NT2/D1 (cell line): Measurements from ENCODE around the gene SYNDIG1.

Experiments used
- DNase-seq: peaks from one replicate; pipeline ENCODE4 v3.0.0-alpha.2; 2011; ENCODE audit warnings: low read depth, low spot score
- H3K27me3 ChIP-seq: 2 replicates; pipeline ENCODE4 v1.6.0; 2011; ENCODE audit warnings: mild to moderate bottlenecking; ENCODE audit not compliant: insufficient read length, insufficient read depth
- H3K36me3 ChIP-seq: 2 replicates; pipeline ENCODE4 v1.6.1; 2011; ENCODE audit warnings: mild to moderate bottlenecking, low read length, mixed read lengths; ENCODE audit not compliant: insufficient read depth, insufficient read length
- H3K4me1 ChIP-seq: 2 replicates; pipeline ENCODE4 v1.5.1; 2011; ENCODE audit not compliant: insufficient read depth, insufficient read length
- H3K4me3 ChIP-seq: 2 replicates; pipeline ENCODE4 v1.5.1; 2011; ENCODE audit warnings: low read depth; ENCODE audit not compliant: insufficient read length
- H3K9ac ChIP-seq: 2 replicates; pipeline ENCODE4 v1.6.0; 2011; ENCODE audit warnings: low read depth; ENCODE audit not compliant: insufficient read length
- H3K9me3 ChIP-seq: 2 replicates; pipeline ENCODE4 v1.5.1; 2011; ENCODE audit warnings: mild to moderate bottlenecking, low read length; ENCODE audit not compliant: insufficient read depth
- SUZ12 ChIP-seq: IDR thresholded peaks from 2 replicates; pipeline ENCODE4 v1.6.1; 2011; ENCODE audit not compliant: insufficient read length, insufficient read depth; ENCODE audit errors: extremely low read depth
- YY1 ChIP-seq: IDR thresholded peaks from 2 replicates; pipeline ENCODE4 v1.6.1; 2011; ENCODE audit not compliant: insufficient read length, insufficient read depth
- ZNF274 ChIP-seq: IDR thresholded peaks from 2 replicates; pipeline ENCODE4 v1.6.1; 2011; ENCODE audit warnings: mild to moderate bottlenecking, low read depth, low read length

Gene SYNDIG1

DNA sequence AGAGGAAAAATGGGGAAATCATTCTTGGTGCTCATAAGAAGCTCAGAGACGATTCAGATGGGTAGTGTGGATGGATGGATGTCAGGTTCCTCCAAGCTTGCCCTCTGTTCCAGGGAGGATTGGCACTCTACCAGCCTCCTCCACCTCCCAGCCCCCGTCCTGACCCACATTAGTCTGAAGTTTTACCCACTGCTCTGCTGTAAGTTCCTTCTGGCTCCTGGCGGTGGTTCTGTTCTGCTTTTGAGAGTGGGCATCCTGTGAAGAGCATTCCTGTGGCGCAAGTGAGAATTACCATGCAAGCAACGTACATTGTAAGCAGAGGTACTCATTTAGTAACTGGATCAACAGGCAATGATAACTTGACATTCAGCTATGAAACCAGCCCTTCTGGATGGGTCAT lies 103.4 kb downstream of the SYNDIG1 start:
- TF ChIP-seq YY1 (no peak), ZNF274 (no peak), SUZ12 (no peak)
- no peaks in the 10 kb centered on the region for H3K4me1 ChIP-seq
- no peak for DNase-seq
- no peak overlapping the region for H3K9ac ChIP-seq
- H3K9me3 ChIP-seq: no peaks in the 10 kb centered on the region
- no peaks in the 10 kb centered on the region for H3K36me3 ChIP-seq
- no peak overlapping the region for H3K4me3 ChIP-seq
- no peaks in the 10 kb centered on the region for H3K27me3 ChIP-seq

- no peaks in the 10 kb centered on the region for H3K27me3 ChIP-seq
- TF ChIP-seq ZNF274: no peak
- no peak for TF ChIP-seq SUZ12
- no peak for TF ChIP-seq YY1
- H3K9me3 ChIP-seq: no peaks in the 10 kb centered on the region
- H3K4me1 ChIP-seq: no peaks in the 10 kb centered on the region
- H3K36me3 ChIP-seq: no peaks in the 10 kb centered on the region
- H3K4me3 ChIP-seq: no peak overlapping the region
- no peak for DNase-seq
- no peak overlapping the region for H3K9ac ChIP-seq
Observed at GRCh38 chr20:24573557-24573956, 104.1 kb downstream of the SYNDIG1 start.

- H3K9ac ChIP-seq: no peak overlapping the region
- DNase-seq: no peak
- no peaks in the 10 kb centered on the region for H3K27me3 ChIP-seq
- H3K9me3 ChIP-seq: no peaks in the 10 kb centered on the region
- no peak overlapping the region for H3K4me3 ChIP-seq
- H3K4me1 ChIP-seq: no peaks in the 10 kb centered on the region
- TF ChIP-seq SUZ12 (no peak), YY1 (no peak), ZNF274 (no peak)
- no peaks in the 10 kb centered on the region for H3K36me3 ChIP-seq
Observed at GRCh38 chr20:24574307-24574706, 104.9 kb downstream of the SYNDIG1 start.

DNA sequence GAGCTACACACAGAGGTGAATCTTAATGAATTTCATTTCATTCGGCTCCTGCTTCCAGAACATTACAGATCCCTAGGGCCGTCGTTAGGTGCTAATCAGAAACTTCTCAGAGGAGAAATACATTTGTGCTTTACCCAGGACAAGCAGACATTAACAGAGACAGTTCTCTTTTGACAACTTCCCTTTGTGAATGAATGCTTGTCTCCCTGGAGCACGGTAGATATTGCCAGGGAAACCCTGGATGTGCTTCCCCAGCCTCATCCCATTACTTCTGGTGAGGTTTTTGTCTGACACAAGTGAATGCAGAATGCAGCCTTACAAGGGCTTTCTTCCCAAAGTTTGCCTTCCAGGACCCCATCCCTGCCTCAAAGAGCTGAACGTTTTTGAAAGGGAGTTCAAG lies 105.4 kb downstream of the SYNDIG1 start:
- Histone ChIP-seq H3K4me1 (no peaks in the 10 kb centered on the region), H3K4me3 (no peak overlapping the region), H3K27me3 (no peaks in the 10 kb centered on the region), H3K9me3 (no peaks in the 10 kb centered on the region), H3K9ac (no peak overlapping the region), H3K36me3 (no peaks in the 10 kb centered on the region)
- DNase-seq: no peak
- TF ChIP-seq SUZ12: no peak
- no peak for TF ChIP-seq ZNF274
- TF ChIP-seq YY1: no peak

DNA sequence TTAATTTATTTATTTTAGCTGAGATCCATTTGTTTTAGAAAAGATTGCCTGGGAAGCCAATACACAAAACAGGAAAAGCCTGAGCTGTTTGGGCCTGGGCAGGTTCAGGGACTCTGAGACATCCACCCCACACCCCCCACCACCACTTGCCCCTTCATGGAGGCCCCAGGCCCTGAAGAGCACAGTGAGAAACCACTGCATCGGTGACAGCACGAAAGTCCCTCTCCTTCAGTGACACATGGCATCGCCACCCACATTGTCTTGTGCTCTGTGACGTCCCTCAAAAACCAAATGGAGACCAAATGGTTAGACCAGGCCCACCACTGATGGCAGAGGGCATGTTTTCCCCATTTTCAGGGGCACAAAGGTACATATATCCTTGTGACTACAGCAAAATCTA lies 106.4 kb downstream of the SYNDIG1 start:
- Histone ChIP-seq H3K27me3 (no peaks in the 10 kb centered on the region), H3K9me3 (no peaks in the 10 kb centered on the region), H3K36me3 (no peaks in the 10 kb centered on the region), H3K4me1 (no peaks in the 10 kb centered on the region), H3K9ac (no peak overlapping the region), H3K4me3 (no peak overlapping the region)
- TF ChIP-seq SUZ12 (no peak), YY1 (no peak), ZNF274 (no peak)
- no peak for DNase-seq

DNA sequence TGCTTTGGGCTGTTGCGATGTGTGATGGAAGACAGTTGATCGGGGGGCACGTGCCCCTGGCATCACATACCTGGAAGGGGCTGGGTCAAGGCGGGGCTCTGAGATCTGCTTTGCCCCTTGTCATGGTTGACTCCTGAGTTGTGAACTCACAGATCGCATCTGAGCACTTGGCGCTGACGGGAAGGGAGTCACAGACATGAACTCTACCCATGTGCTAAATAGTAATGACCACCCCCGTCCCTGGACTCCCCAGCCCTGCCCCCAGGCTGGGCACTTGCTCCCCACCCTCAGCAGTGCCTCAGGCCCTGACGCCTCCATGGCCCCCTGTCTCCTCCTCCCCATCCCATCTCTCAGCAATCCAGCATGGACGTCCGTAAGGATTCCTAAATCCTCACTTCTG lies 107.0 kb downstream of the SYNDIG1 start:
- Histone ChIP-seq H3K27me3 (no peaks in the 10 kb centered on the region), H3K4me3 (no peak overlapping the region), H3K9ac (no peak overlapping the region), H3K9me3 (no peaks in the 10 kb centered on the region), H3K4me1 (peaks cover under 1% of the 10 kb centered on the region), H3K36me3 (no peaks in the 10 kb centered on the region)
- TF ChIP-seq ZNF274: no peak
- no peak for TF ChIP-seq YY1
- TF ChIP-seq SUZ12: no peak
- no peak for DNase-seq

GRCh38 chr20:24577271-24577909 lies 108.0 kb downstream of the SYNDIG1 start:
- no peak for DNase-seq
- Histone ChIP-seq H3K4me3 (no peak overlapping the region), H3K9me3 (no peaks in the 10 kb centered on the region), H3K9ac (no peak overlapping the region), H3K4me1 (peaks cover 3% of the 10 kb centered on the region), H3K27me3 (no peaks in the 10 kb centered on the region), H3K36me3 (no peaks in the 10 kb centered on the region)
- TF ChIP-seq SUZ12: no peak
- no peak for TF ChIP-seq YY1
- no peak for TF ChIP-seq ZNF274
